ENCODE data around the gene C9orf50.
"Not testable (repeated sequence)": the region's sequence is repeated elsewhere in the genome, so short reads cannot be mapped to it uniquely, and the experiment has no call there.

C9orf50 gene

DNA sequence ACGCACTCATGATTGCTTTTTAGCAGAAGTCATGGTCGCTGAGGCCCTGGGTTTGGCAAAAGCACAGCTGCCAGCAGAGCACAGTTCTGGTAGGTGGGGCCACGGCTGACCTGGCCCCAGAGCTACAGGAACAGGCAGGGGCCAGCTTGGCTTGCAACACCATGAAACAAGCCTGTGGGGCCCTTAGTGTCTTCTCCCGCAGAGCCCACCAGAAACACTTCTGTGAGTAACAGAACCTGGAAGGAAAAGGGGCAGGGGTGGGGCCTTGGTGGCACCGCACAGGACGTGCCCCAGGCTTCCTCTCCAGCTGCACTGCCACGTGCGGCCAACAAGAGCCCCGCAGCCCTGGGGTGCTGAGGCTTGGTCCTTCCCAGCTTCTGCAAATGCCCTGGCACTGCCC is 16.2 kb upstream of the C9orf50 start:
- H3K4me3 Mint-ChIP-seq, result no peak overlapping the region
- H3K4me1 Mint-ChIP-seq, result peaks cover 23% of the 10 kb centered on the region
- H3K36me3 Mint-ChIP-seq (ENCODE audit: low read depth), result peaks cover 31% of the 10 kb centered on the region
- no peak overlapping the region for H3K27ac Mint-ChIP-seq
- H3K9me3 Mint-ChIP-seq, result no peaks in the 10 kb centered on the region
- H3K27me3 Mint-ChIP-seq (ENCODE audit: low read depth), result no peaks in the 10 kb centered on the region
- TF ChIP-seq, protein P1, sequence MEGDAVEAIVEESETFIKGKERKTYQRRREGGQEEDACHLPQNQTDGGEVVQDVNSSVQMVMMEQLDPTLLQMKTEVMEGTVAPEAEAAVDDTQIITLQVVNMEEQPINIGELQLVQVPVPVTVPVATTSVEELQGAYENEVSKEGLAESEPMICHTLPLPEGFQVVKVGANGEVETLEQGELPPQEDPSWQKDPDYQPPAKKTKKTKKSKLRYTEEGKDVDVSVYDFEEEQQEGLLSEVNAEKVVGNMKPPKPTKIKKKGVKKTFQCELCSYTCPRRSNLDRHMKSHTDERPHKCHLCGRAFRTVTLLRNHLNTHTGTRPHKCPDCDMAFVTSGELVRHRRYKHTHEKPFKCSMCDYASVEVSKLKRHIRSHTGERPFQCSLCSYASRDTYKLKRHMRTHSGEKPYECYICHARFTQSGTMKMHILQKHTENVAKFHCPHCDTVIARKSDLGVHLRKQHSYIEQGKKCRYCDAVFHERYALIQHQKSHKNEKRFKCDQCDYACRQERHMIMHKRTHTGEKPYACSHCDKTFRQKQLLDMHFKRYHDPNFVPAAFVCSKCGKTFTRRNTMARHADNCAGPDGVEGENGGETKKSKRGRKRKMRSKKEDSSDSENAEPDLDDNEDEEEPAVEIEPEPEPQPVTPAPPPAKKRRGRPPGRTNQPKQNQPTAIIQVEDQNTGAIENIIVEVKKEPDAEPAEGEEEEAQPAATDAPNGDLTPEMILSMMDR (IDR thresholded peaks at IDR 0.05; ENCODE audit: unreplicated experiment in 3 of 3), result no peak

DNA sequence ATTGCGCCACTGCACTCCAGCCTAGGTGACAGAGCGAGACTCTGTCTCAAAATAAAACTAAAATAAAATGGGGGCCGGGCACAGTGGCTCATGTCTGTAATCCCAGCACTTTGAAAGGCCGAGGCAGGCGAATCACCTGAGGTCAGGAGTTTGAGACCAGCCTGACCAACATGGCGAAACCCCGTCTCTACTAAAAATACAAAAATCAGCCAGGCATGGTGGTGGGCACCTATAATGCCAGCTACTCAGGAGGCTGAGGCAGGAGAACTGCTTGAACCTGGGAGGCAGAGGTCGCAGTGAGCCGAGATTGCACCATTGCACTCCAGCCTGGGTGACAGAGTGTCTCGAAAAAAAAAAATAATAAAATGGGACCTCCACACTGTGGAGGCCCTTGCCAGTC is 15.4 kb upstream of the C9orf50 start:
- H3K27me3 Mint-ChIP-seq (ENCODE audit: low read depth); H3K27ac Mint-ChIP-seq; H3K4me3 Mint-ChIP-seq; H3K9me3 Mint-ChIP-seq: not testable (repeated sequence)
- Mint-ChIP-seq H3K36me3 (ENCODE audit: low read depth) (peaks cover 34% of the 10 kb centered on the region), H3K4me1 (peaks cover 27% of the 10 kb centered on the region)

DNA sequence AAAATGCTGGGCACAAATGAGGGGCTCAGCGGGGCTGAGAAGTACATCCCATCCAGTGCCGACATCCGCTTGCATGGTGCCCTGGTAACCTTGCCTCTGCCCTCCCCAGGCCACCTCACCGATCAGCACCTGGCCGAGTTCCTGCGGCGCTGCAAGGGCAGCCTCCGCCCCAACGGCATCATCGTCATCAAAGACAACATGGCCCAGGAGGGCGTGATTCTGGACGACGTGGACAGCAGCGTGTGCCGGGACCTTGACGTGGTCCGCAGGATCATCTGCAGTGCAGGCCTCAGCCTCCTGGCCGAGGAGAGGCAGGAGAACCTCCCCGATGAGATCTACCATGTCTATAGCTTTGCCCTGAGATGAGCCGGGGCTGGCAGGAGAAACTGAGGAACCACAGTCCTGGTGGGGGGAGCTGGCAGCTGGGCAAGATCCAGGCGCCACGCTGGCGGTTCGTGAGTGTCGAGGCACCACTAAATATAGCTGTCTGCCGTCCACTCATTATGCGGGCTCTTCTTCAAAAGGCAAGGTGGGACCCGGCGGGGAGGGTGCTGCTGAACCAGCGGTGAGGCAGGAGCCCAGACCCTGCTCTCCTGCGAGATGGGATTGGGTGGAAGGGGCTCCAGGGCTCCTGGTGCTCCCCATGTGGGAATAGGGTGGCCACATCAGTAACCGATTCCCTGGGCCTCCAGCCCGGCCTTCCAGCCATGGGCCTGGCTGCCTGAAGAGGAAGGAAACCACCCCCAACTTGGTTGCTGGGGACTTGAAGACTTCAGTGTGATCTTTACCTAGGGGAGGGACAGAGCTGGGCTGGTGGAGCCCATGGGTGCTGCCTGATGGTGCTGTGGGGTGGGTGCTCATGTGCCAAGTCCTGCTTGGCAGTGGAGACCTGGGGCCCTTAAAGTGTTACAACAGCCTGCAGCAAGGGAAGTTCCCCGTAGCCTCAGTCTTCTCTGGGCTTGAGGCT is 14.5 kb upstream of the C9orf50 start:
- H3K4me3 Mint-ChIP-seq, result no peak overlapping the region
- no peaks in the 10 kb centered on the region for H3K9me3 Mint-ChIP-seq
- H3K4me1 Mint-ChIP-seq, result peaks cover 31% of the 10 kb centered on the region
- no peaks in the 10 kb centered on the region for H3K27me3 Mint-ChIP-seq (ENCODE audit: low read depth)
- H3K27ac Mint-ChIP-seq, result no peak overlapping the region
- peaks cover 36% of the 10 kb centered on the region for H3K36me3 Mint-ChIP-seq (ENCODE audit: low read depth)
- TF ChIP-seq, protein P1 (IDR thresholded peaks at IDR 0.05; ENCODE audit: unreplicated experiment in 3 of 3), result no peak

DNA sequence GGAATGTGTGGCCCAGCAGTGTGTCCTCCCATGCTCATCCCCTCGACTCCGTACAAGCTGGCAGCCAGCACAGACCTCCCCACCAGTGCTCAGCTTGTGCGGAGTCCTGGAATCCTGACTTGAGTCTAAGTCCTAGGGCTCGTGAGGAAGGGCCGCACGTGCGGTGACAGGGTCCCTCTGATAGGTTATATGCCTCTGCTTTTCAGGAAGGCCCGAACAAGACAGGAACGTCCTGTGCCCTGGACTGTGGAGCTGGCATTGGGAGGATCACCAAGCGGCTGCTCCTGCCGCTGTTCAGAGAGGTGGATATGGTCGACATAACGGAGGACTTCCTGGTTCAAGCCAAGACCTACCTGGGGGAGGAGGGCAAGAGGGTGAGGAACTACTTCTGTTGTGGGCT is 12.9 kb upstream of the C9orf50 start:
- Mint-ChIP-seq H3K4me3 (no peak overlapping the region), H3K4me1 (peaks cover 26% of the 10 kb centered on the region), H3K27me3 (ENCODE audit: low read depth) (no peaks in the 10 kb centered on the region), H3K36me3 (ENCODE audit: low read depth) (peaks cover 36% of the 10 kb centered on the region), H3K9me3 (no peaks in the 10 kb centered on the region), H3K27ac (no peak overlapping the region)
- TF ChIP-seq, protein P1 (IDR thresholded peaks at IDR 0.05; ENCODE audit: unreplicated experiment in 3 of 3), result no peak

DNA sequence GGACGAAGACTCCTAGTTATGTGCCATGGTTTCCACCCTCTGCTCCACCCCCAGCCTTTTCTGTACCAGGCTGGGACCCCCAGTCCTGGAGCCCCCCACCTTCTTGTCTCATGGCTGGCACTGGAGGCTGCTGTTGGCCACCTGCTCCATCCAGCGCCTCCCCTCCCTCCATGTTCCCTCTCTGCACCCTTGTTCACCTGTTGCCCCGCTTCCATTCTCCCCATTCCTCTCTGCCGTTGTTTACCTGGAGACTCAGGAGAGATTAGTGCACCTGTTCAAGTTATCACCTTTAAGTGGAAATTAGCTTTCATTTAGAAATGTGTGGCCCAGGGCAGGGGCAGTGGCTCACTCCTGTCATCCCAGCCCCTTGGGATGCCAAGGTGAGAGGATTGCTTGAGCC is 12.3 kb upstream of the C9orf50 start:
- Mint-ChIP-seq H3K4me3 (no peak overlapping the region), H3K36me3 (ENCODE audit: low read depth) (peaks cover 33% of the 10 kb centered on the region), H3K27me3 (ENCODE audit: low read depth) (no peaks in the 10 kb centered on the region), H3K27ac (no peak overlapping the region), H3K4me1 (peaks cover 28% of the 10 kb centered on the region), H3K9me3 (no peaks in the 10 kb centered on the region)
- TF ChIP-seq, protein P1 (IDR thresholded peaks at IDR 0.05; ENCODE audit: unreplicated experiment in 3 of 3), result no peak

DNA sequence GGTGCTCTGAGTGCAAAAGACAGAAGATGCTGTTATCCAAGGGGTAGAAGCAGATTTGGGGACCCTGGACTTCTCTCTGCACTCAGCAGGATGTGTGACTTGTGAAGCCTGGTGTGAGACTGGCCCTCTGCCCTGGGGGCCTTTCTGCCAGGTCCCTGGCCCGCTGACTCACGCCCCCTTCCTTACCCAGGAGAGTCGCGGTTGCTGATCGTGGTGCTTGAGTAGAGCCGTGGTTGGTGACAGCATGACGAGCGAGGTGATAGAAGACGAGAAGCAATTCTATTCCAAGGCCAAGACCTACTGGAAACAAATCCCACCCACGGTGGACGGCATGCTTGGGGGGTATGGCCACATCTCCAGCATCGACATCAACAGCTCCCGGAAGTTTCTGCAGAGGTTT is 11.6 kb upstream of the C9orf50 start:
- H3K27me3 Mint-ChIP-seq (ENCODE audit: low read depth), result no peaks in the 10 kb centered on the region
- peaks cover 26% of the 10 kb centered on the region for H3K36me3 Mint-ChIP-seq (ENCODE audit: low read depth)
- TF ChIP-seq, protein P1 (IDR thresholded peaks at IDR 0.05; ENCODE audit: unreplicated experiment in 3 of 3), result no peak
- H3K4me3 Mint-ChIP-seq, result no peak overlapping the region
- H3K9me3 Mint-ChIP-seq, result no peaks in the 10 kb centered on the region
- peaks cover 35% of the 10 kb centered on the region for H3K4me1 Mint-ChIP-seq
- H3K27ac Mint-ChIP-seq, result no peak overlapping the region
